ENCODE measurements around the gene POMT2.

POMT2 gene

GRCh38 chr14:77242752-77243151 is 77.9 kb downstream of the POMT2 start:
- DNase-seq (ENCODE audit: low spot score) = no peak
- in situ Hi-C loops (cut with MboI; ENCODE audit: low sequenced_read_pairs, unreplicated experiment) = no loop called here
- no peak for TF ChIP-seq CTCF (IDR thresholded peaks at IDR 0.05; ENCODE audit: borderline replicate concordance, control extremely low read depth, extremely low read depth, insufficient read depth, missing control alignments)

- no peak for DNase-seq (ENCODE audit: low spot score)
- in situ Hi-C loops (cut with MboI; ENCODE audit: low sequenced_read_pairs, unreplicated experiment) = no loop called here
- no peak for TF ChIP-seq CTCF (IDR thresholded peaks at IDR 0.05; ENCODE audit: borderline replicate concordance, control extremely low read depth, extremely low read depth, insufficient read depth, missing control alignments)
Observed at GRCh38 chr14:77241955-77242354, 78.7 kb downstream of the POMT2 start.

GRCh38 chr14:77240336-77240915 is 80.3 kb downstream of the POMT2 start:
- in situ Hi-C loops (cut with MboI; ENCODE audit: low sequenced_read_pairs, unreplicated experiment) = no loop called here
- no peak for TF ChIP-seq CTCF (IDR thresholded peaks at IDR 0.05; ENCODE audit: borderline replicate concordance, control extremely low read depth, extremely low read depth, insufficient read depth, missing control alignments)
- DNase-seq (ENCODE audit: low spot score) = no peak

GRCh38 chr14:77239412-77239811 is 81.3 kb downstream of the POMT2 start:
- in situ Hi-C loops (cut with MboI; ENCODE audit: low sequenced_read_pairs, unreplicated experiment) = no loop called here

GRCh38 chr14:77238996-77239395 is 81.7 kb downstream of the POMT2 start:
- in situ Hi-C loops (cut with MboI; ENCODE audit: low sequenced_read_pairs, unreplicated experiment) = no loop called here
- TF ChIP-seq CTCF (IDR thresholded peaks at IDR 0.05; ENCODE audit: borderline replicate concordance, control extremely low read depth, extremely low read depth, insufficient read depth, missing control alignments) = no peak
- DNase-seq (ENCODE audit: low spot score) = no peak

More at GRCh38 chr14:77239412-77239811, 81.3 kb downstream of the POMT2 start:
- DNase-seq (ENCODE audit: low spot score) = no peak
- TF ChIP-seq CTCF (IDR thresholded peaks at IDR 0.05; ENCODE audit: borderline replicate concordance, control extremely low read depth, extremely low read depth, insufficient read depth, missing control alignments) = no peak

- in situ Hi-C loops (cut with MboI; ENCODE audit: low sequenced_read_pairs, unreplicated experiment) = no loop called here
Observed at GRCh38 chr14:77238356-77238755, 82.3 kb downstream of the POMT2 start.

More at GRCh38 chr14:77238356-77238755, 82.3 kb downstream of the POMT2 start:
- no peak for DNase-seq (ENCODE audit: low spot score)
- no peak for TF ChIP-seq CTCF (IDR thresholded peaks at IDR 0.05; ENCODE audit: borderline replicate concordance, control extremely low read depth, extremely low read depth, insufficient read depth, missing control alignments)

Data from GM13976 (cell line).